ENCODE results near the gene ELOVL5.
"Not testable (repeated sequence)": the region's sequence is repeated elsewhere in the genome, so short reads cannot be mapped to it uniquely, and the experiment has no call there.

ELOVL5 gene

GRCh38 chr6:53330137-53330536 lies 18.6 kb downstream of the ELOVL5 start:
- H3K4me3 ChIP-seq (ENCODE audit: low read depth, low read length): no peak overlapping the region

- no peak overlapping the region for H3K4me3 ChIP-seq (ENCODE audit: low read depth, low read length)
These were observed 20.4 kb downstream of the ELOVL5 start for GRCh38 chr6:53328375-53328774.

GRCh38 chr6:53327017-53327395 lies 21.7 kb downstream of the ELOVL5 start:
- no peak overlapping the region for H3K4me3 ChIP-seq (ENCODE audit: low read depth, low read length)

GRCh38 chr6:53326372-53327016 lies 22.3 kb downstream of the ELOVL5 start:
- H3K4me3 ChIP-seq (ENCODE audit: low read depth, low read length): no peak overlapping the region

- no peak overlapping the region for H3K4me3 ChIP-seq (ENCODE audit: low read depth, low read length)
These were observed 23.0 kb downstream of the ELOVL5 start for GRCh38 chr6:53325785-53326184.

- no peak overlapping the region for H3K4me3 ChIP-seq (ENCODE audit: low read depth, low read length)
These were observed 26.3 kb downstream of the ELOVL5 start for GRCh38 chr6:53322188-53323029.

- no peak overlapping the region for H3K4me3 ChIP-seq (ENCODE audit: low read depth, low read length)
These were observed 27.0 kb downstream of the ELOVL5 start for GRCh38 chr6:53321701-53322100.

GRCh38 chr6:53320964-53321363 lies 27.8 kb downstream of the ELOVL5 start:
- H3K4me3 ChIP-seq (ENCODE audit: low read depth, low read length): no peak overlapping the region

GRCh38 chr6:53318429-53318828 lies 30.3 kb downstream of the ELOVL5 start:
- H3K4me3 ChIP-seq (ENCODE audit: low read depth, low read length): no peak overlapping the region

- no peak overlapping the region for H3K4me3 ChIP-seq (ENCODE audit: low read depth, low read length)
These were observed 30.9 kb downstream of the ELOVL5 start for GRCh38 chr6:53317861-53318260.

GRCh38 chr6:53317299-53317698 lies 31.5 kb downstream of the ELOVL5 start:
- H3K4me3 ChIP-seq (ENCODE audit: low read depth, low read length): not testable (repeated sequence)

- no peak overlapping the region for H3K4me3 ChIP-seq (ENCODE audit: low read depth, low read length)
These were observed 32.6 kb downstream of the ELOVL5 start for GRCh38 chr6:53316142-53316541.

- H3K4me3 ChIP-seq (ENCODE audit: low read depth, low read length): no peak overlapping the region
These were observed 33.5 kb downstream of the ELOVL5 start for GRCh38 chr6:53315086-53315724.

GRCh38 chr6:53313784-53314400 lies 34.9 kb downstream of the ELOVL5 start:
- H3K4me3 ChIP-seq (ENCODE audit: low read depth, low read length): no peak overlapping the region

GRCh38 chr6:53312355-53312754 lies 36.4 kb downstream of the ELOVL5 start:
- H3K4me3 ChIP-seq (ENCODE audit: low read depth, low read length): no peak overlapping the region

- H3K4me3 ChIP-seq (ENCODE audit: low read depth, low read length): no peak overlapping the region
These were observed 37.2 kb downstream of the ELOVL5 start for GRCh38 chr6:53311586-53311935.

GRCh38 chr6:53310771-53311585 lies 37.8 kb downstream of the ELOVL5 start:
- no peak overlapping the region for H3K4me3 ChIP-seq (ENCODE audit: low read depth, low read length)

- no peak overlapping the region for H3K4me3 ChIP-seq (ENCODE audit: low read depth, low read length)
These were observed 38.8 kb downstream of the ELOVL5 start for GRCh38 chr6:53309901-53310300.

- H3K4me3 ChIP-seq (ENCODE audit: low read depth, low read length): no peak overlapping the region
These were observed 39.5 kb downstream of the ELOVL5 start for GRCh38 chr6:53309059-53309900.

- no peak overlapping the region for H3K4me3 ChIP-seq (ENCODE audit: low read depth, low read length)
These were observed 41.9 kb downstream of the ELOVL5 start for GRCh38 chr6:53306819-53307347.

All from iPS-11a (cell line).